HG02642 (cell line): ENCODE results near the gene ATG101.
A peak's percentile ranks its signal among the peaks of the same experiment; 100 is the strongest.
"Not testable (repeated sequence)": the region's sequence is repeated elsewhere in the genome, so short reads cannot be mapped to it uniquely, and the experiment has no call there.

ENCODE experiments used
- ATAC-seq: cut with Tn5 transposase; IDR thresholded peaks from one replicate; pipeline ENCODE4 v1.9.1; 2021; ENCODE audit warnings: mild to moderate bottlenecking; ENCODE audit not compliant: unreplicated experiment, poor library complexity

ATG101 gene

DNA sequence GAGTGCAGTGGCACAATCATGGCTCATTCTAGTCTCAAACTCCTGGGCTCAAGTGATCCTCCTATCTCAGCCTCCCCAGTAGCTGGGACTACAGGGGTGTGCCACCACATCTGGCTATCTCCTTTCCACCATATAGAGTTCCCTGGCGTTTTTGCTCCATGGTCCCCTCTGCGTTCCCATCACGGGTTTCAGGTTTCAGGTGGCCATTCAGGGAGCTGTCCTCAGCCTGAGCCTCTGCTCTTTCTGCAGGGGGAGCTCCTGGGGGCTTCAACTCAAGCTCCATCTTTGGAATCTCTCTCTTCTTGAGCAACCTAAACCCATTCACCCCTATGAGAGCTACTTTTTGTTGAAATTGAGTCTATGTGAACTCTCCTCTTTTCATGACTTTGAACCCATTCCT is 21.3 kb downstream of the ATG101 start:
- no peak for ATAC-seq

DNA sequence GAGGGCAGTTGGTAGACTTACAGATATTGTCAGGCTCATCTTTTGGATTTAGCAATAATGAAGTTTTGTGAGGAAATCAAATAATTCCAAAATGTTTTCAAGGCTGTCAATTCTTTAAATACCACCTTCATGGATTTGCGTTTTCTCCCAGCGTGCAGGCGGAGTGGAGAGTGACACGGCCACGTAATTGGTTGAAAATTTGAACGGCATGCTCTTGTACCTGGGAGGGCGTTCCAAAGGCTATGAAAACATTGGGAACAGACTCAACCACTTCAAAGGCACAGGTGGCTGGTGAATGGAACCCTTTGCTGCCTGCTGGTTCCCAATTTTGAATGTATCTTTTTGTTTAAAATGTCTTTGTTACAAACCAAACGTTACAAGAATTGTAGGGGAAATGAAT is 22.1 kb downstream of the ATG101 start:
- ATAC-seq = no peak

- ATAC-seq = no peak
Measured at GRCh38 chr12:52093346-52093745, 23.6 kb downstream of the ATG101 start.

DNA sequence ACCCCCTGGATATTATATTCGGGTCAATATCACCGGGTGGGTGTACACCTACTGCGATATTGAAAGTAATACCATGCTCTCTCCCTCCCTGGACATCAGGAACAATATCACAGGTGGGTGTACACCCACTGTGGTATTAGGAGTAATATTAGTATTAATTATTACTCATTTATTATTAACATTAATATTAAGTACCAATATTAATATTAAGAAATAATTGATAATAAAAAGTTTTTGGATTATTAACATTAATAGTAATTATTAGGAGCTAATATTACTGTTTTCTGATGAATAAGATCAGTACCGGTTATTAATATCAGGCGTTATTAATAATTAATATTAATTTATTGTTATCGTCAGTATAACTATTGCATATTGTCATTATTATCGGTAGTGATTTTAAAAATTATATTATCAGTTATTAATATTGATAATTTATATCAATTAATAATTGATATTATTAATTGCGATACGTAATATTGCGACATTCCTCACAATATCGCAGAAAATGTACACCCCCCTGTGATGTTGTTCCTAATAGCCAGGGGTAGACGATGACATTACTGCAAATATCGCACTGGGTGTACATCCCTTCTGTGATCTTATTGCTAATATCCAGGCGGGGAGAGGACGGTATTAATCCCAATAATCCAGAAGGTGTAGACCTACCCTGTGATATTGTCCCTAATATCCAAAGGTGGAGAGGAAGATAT is 26.7 kb downstream of the ATG101 start:
- ATAC-seq = no peak

DNA sequence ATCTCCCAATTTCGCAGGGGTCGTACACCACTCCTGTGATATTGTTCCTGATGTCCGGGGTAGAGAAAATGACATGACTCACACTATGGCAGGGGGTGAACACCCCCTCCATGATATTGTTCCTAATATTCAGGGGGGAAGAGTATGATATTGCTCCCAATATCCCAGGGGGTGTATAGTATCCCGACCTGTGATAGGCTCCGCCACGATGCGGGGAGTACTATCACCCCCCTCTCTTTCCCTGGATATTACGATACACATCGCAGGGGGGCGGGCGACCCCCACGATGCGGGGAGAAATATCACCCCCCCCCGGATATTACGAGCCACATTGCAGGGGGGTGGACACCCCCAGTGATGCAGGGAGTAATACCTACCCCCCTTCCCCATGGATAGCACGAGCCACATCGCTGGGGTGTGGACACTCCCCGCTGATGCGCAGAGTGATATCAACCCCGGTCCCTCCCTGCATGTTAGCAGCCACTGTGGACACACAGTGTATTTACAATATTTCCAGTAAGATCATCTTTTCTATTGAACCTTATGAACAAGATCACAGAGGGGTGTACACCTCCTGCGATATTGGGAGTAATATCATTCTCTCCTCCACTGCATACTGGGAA is 27.4 kb downstream of the ATG101 start:
- no peak for ATAC-seq

DNA sequence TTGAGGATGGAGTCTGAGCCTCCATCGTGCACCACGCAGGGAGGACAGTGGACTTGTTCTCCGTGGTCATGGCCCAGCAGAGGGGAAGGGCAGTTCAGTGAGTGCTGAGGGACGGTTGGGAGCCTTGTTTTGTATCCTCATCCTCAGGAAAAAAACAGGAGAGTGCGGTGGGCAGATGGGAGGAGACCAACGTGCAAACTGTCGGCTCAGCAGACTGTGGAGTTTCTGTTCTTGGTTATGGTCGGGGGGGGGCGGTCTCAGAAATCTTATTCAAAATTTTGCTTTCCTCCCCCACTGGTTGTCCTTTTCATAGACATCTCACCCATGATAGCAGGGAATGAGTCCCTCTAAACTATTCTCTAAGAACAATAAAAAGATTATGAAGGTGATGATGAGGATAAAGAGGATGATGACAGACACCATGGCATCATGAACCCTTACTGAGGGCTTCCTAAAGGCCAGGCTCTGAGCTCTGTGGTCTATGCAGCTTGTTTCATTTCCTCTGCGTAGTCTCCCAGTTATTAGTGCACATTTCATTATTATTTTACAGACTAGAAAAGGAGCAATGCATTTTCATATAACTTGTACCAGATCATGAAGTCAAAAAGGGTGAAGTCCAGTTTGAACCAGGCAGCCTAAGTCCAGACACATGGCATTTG is 34.8 kb downstream of the ATG101 start:
- ATAC-seq = not testable (repeated sequence)

- not testable (repeated sequence) for ATAC-seq
Measured at GRCh38 chr12:52116222-52117125, 46.7 kb downstream of the ATG101 start.

DNA sequence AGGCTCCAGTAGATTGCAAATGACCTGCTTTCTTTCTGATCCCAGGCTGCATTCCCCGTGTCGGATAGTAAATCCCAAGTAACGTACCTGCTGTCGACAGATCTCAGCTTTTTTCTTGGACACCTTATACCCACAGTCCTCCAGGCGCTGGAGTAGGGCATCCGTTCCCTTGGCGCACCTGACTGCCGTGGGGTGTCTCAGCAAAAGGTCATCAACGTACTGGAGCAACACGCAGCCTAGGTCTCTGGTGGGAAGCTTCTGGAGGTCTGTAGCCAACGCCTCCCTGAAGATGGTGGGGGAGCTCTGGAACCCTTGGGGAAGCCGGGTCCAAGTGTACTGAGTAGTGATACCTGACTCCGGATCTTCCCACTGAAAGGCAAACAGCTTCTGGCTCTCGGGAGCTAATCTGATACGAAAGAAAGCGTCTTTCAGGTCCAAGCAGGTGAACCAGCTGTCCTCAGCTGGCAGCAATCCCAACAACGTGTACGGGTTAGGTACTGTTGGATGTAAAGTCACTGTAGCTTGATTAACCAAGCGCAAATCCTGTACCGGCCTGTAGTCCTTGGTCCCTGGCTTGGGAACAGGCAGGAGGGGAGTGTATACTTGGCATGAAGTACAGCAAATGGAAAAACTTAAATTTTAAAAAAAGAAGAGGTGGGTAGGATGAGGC is 48.2 kb downstream of the ATG101 start:
- ATAC-seq = peak; percentile 27

- peak; percentile 32 for ATAC-seq
Measured at GRCh38 chr12:52119398-52120254, 49.8 kb downstream of the ATG101 start.

DNA sequence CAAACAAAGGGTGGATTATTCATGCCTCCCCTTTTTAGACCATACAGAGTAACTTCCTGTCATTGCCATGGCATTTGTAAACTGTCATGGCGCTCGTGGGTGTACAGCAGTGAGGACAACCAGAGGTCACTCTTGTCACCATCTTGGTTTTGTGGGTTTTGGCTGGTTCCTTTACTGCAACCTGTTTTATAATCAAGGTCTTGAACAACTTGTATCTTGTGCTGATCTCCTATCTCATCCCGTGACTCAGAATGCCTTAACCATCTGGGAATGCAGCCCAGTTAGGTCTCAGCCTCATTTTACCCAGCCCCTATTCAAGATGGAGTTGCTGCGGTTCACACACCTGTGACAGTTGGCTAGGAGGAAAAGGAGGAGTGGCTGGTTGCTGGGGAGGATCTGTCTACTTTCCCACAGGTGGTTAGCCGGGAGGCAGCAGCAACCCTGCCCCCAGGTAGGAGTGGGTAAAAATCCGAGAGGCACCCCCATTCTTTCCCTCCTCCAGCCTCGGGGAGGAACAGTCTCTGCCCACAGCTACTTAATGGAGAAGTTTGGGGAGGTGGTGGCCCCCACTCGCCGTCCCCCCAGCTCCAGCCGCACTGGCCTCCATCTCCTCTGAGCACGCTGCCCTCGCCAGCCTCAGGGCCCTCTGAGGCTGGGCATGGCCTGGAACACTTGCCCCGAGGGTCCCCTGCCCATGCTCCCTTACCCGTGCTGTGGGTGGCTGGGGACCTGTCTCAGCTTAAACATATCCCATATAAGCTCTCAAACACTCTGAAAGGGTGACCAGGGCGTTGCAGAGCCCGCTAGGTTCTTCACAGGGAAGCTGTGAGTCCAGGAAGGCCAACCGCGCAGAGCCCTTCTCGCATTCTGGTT is 51.4 kb downstream of the ATG101 start:
- ATAC-seq = no peak

GRCh38 chr12:52121824-52122539 is 52.2 kb downstream of the ATG101 start:
- no peak for ATAC-seq

GRCh38 chr12:52122540-52122871 is 52.7 kb downstream of the ATG101 start:
- no peak for ATAC-seq

- ATAC-seq = no peak
Measured at GRCh38 chr12:52122904-52123303, 53.1 kb downstream of the ATG101 start.

GRCh38 chr12:52123487-52124186 is 53.9 kb downstream of the ATG101 start:
- ATAC-seq = no peak

DNA sequence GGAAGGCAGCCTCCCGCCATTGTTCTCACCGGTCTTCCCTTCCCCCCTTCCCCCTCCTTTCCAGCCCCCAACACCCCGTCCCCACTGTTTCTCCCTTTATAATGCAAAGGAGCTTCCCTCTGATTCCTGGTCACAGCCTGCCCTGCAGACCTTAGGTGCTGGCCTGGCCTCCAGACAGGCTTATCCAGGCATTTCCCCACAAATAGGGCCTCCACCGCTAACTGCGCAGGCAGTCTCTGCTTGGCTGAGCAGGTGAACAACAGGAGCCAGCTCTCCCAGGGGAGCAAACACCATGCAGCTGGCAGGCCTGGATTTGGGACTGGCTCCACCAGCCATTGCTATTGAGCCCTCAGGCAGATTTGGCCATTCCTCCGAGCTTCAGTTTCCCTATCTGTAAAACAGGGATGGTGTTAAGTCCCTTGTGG is 55.7 kb downstream of the ATG101 start:
- no peak for ATAC-seq

DNA sequence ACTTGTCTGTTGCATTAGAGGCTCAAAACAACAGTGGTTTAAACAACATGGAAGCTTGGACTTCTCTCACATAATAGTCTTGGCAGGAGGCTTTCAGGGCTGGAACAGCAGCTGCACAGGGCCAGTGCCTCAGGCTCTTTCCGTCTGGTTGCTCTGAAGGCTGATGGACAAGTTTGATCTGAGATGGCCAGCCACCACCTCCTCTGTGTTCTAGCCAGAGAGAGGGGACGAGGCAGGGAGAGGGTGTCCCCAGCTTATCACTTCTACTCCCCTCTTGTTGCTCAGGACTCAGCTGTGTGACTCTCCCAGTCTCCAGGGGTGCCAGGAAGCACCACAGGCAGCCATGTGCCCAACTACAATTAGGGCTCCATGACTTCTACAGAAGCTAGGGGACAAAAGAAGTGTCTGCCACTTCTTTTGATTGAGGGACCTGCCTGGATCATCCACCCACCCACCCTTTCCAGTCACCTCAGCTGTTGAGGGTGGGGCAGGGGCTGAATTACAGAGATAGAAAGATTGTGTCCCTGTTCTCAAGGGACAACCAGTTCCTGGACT is 56.3 kb downstream of the ATG101 start:
- no peak for ATAC-seq
